Omental fat pad (tissue), 4 donors: ENCODE measurements around the gene SCN9A. TPM values are rescaled to one million over a fixed set of nuclear protein-coding genes. Genes with fewer than 3 reads are reported as not detected.

ENCODE experiments used
- ATAC-seq: fragments of 150-250 bp; one replicate; pipeline ENCODE4 v1.9.1; 2016; ENCODE audit warnings: mild to moderate bottlenecking, moderate library complexity; ENCODE audit not compliant: low FRiP score
- DNase-seq: peaks from one replicate; pipeline ENCODE4 v3.0.0-alpha.2; 2019; ENCODE audit warnings: low spot score
- total RNA-seq, 4 donors: library from RNA; depleted of rRNA; stranded (reverse); fragments of >200 nt; gene quantifications; one replicate each; pipeline ENCODE4 v1.1.0, GENCODE V29; 2016
- TF ChIP-seq, protein P1 (sequence below), 3 donors: fragments of 450-650 bp; IDR thresholded peaks; one replicate each; pipeline ENCODE4 v1.5.1; 2016 to 2017; ENCODE audit warnings: antibody characterized with exemption in 3 of 3, mild to moderate bottlenecking in 3 of 3, moderate library complexity in 2 of 3

The SCN9A gene
- total RNA-seq, 4 donors from 2014 or later: 6.0 to 13.9 (median 7.1) TPM

GRCh38 chr2:166238176-166238575, 137.6 kb downstream of the SCN9A start:
- DNase-seq: no peak
- no peak for ATAC-seq
- TF ChIP-seq, protein P1, sequence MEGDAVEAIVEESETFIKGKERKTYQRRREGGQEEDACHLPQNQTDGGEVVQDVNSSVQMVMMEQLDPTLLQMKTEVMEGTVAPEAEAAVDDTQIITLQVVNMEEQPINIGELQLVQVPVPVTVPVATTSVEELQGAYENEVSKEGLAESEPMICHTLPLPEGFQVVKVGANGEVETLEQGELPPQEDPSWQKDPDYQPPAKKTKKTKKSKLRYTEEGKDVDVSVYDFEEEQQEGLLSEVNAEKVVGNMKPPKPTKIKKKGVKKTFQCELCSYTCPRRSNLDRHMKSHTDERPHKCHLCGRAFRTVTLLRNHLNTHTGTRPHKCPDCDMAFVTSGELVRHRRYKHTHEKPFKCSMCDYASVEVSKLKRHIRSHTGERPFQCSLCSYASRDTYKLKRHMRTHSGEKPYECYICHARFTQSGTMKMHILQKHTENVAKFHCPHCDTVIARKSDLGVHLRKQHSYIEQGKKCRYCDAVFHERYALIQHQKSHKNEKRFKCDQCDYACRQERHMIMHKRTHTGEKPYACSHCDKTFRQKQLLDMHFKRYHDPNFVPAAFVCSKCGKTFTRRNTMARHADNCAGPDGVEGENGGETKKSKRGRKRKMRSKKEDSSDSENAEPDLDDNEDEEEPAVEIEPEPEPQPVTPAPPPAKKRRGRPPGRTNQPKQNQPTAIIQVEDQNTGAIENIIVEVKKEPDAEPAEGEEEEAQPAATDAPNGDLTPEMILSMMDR (IDR thresholded peaks at IDR 0.05): no peak

- DNase-seq: no peak
- no peak for ATAC-seq
- TF ChIP-seq, protein P1 (IDR thresholded peaks at IDR 0.05): no peak
Measured at GRCh38 chr2:166234112-166234846, 141.5 kb downstream of the SCN9A start.

GRCh38 chr2:166233244-166233643, 142.5 kb downstream of the SCN9A start:
- DNase-seq (no peak), ATAC-seq (no peak)
- TF ChIP-seq, protein P1 (IDR thresholded peaks at IDR 0.05): no peak

DNA sequence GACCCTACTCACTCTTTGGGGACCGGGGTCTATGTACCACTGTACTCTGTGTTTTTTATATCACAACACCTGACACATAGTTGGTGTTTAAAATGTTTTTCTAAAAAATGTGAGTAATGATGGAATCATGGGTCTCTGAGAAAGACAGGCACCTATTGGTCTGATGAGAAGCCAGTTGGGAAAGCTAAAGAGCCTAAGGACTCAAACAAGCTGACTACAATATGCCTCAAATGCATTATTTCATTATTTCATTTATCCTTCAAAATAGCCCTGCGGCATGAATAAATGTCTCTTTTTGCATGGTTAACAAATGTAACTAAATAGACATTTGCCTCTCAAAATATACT, 145.0 kb downstream of the SCN9A start:
- no peak for DNase-seq

GRCh38 chr2:166230024-166230723, 145.6 kb downstream of the SCN9A start:
- ATAC-seq: no peak
- TF ChIP-seq, protein P1 (IDR thresholded peaks at IDR 0.05): no peak
- DNase-seq: no peak

More for the DNA sequence above, 145.0 kb downstream of the SCN9A start:
- no peak for ATAC-seq
- TF ChIP-seq, protein P1 (IDR thresholded peaks at IDR 0.05): no peak

GRCh38 chr2:166229678-166230023, 146.1 kb downstream of the SCN9A start:
- ATAC-seq (no peak), DNase-seq (no peak)
- TF ChIP-seq, protein P1 (IDR thresholded peaks at IDR 0.05): no peak

GRCh38 chr2:166224197-166224596, 151.5 kb downstream of the SCN9A start:
- TF ChIP-seq, protein P1 (IDR thresholded peaks at IDR 0.05): no peak
- ATAC-seq: no peak

More at GRCh38 chr2:166224197-166224596, 151.5 kb downstream of the SCN9A start:
- DNase-seq: no peak
